GM20431 (cell line): Measurements from ENCODE around the gene EXTL1.

ENCODE experiments used
- in situ Hi-C: fragments of 300-500 bp; cut with MseI, MboI; formaldehyde crosslinking; loops from one replicate; pipeline ENCODE4 v1.15.0; 2020; ENCODE audit warnings: low sequenced_read_pairs; ENCODE audit not compliant: unreplicated experiment

The EXTL1 gene

DNA sequence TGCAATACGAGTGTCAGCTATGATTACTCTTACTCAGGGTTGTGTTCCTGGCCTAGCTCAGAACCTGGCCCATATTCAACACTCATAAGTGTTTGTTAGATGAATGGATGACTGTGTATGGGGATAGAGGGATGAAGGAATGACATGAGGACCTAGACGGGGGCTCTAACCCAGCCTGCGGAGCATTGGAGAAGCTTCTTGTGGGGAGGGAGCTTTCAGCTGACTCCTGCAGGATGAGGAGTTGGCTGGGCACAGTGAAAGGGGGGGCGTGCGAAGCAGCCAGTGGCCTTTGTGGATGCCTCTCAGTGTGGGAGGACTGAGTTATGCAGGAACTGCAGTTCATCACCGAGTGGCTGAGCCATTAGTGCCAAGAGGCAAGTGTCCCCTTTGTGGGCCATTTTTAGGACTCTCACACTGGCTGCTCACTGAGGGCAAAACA lies 1.2 kb upstream of the EXTL1 start:
- in situ Hi-C loops = no loop called here

GRCh38 chr1:26020941-26021646 lies 481 bp upstream of the EXTL1 start:
- in situ Hi-C loops = no loop called here

- in situ Hi-C loops = no loop called here
Measured at GRCh38 chr1:26022404-26022779, 817 bp downstream of the EXTL1 start.

GRCh38 chr1:26023009-26023408 lies 1.4 kb downstream of the EXTL1 start:
- in situ Hi-C loops = no loop called here

DNA sequence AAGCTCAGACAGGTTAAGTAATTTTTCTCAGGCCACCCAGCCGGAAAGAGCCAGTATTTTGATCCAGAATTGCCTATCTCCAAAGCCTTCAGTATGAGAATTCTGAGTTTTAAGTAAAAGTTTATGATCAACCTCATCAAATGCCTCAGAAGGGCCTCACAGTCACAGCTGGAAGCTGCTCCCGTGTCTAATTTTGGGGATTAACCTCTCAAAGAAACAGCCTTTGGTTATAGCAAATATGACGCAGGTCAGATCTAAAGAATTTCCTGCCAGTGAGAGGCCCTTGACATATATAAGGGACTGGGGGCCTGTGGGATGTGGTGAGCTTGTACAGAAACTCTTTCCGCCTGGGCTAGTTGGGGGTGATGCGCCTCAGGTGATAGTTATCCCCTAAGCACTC lies 2.3 kb downstream of the EXTL1 start:
- in situ Hi-C loops = no loop called here

GRCh38 chr1:26025060-26025459 lies 3.5 kb downstream of the EXTL1 start:
- in situ Hi-C loops = no loop called here

DNA sequence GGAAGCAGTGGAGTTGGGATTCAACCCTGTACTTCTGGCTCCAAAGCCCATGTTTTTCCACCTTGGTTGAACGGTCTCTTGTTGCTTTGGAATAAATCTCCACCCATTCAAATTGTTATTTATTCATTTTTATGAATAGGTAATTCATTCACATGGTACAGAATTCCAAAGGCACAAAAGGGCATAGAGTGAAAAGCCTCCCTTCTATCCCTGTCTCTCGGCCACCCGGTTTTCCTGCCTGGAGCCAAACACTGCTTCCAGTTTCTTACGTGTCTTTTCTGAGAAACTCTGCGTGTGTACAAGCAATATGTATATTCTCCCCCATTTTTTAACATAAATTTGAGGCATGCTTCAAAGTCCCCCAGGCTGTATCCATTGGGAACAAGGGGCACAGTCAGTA lies 3.9 kb downstream of the EXTL1 start:
- in situ Hi-C loops = no loop called here

GRCh38 chr1:26027716-26028489 lies 6.3 kb downstream of the EXTL1 start:
- in situ Hi-C loops = no loop called here

DNA sequence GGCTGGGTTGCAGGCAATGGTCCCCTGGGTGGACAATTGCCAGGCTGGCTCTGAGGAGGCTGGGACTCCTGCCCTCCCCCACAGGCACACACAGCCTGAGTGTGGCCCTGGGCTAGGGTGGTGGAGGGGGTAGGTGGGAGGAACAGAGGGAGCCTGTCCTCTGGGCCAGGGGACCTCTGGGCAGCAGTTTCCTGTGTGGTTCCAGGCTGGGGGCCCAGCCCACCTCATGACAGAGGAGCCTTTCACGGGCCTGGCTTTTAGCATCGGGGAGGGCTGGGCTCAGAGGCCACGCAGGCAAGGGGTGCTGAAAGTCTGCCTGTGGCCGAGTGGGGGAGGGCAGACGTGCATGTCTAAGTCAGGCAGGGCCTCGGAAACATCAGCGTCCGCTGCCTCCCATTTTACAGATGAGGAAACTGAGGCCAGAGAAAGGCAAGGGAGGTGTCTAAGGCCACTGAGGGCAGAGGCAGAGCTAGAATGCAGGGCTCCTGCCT lies 7.0 kb downstream of the EXTL1 start:
- in situ Hi-C loops = no loop called here

DNA sequence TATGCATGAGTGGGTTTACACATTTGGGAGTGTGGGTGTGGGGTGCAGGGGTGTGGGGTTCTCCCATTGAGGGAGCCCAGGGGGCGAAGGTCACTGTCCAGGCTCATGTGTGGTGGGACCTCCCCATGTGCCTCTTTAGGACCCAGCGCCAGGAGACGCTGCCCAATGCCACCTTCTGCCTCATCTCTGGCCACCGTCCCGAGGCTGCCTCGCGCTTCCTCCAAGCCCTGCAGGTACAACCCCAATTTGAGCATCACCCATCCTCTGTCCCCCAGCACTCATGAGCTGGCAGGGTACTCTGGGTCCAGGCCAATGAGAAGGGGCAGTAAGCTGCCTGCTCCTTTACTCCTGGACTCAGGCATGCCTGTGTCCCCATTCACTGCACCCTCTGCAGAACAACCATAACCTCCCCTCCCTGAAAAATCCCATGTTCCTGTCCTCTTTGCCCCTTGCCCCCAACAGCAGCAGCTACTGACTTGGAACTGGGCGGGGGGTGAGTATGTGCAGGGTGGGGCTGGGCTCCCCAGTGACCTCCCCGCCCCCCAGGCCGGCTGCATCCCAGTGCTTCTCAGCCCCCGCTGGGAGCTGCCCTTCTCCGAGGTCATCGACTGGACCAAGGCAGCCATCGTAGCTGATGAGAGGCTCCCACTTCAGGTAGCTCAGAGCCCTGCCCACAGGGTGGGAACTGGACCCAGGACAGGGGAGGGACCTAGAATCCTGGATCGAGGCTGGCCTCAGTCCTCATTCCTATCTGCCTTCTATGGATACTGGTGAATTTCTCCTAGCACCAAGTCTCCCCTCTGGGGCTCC lies 7.7 kb downstream of the EXTL1 start:
- in situ Hi-C loops = no loop called here

GRCh38 chr1:26029864-26030481 lies 8.4 kb downstream of the EXTL1 start:
- in situ Hi-C loops = no loop called here

DNA sequence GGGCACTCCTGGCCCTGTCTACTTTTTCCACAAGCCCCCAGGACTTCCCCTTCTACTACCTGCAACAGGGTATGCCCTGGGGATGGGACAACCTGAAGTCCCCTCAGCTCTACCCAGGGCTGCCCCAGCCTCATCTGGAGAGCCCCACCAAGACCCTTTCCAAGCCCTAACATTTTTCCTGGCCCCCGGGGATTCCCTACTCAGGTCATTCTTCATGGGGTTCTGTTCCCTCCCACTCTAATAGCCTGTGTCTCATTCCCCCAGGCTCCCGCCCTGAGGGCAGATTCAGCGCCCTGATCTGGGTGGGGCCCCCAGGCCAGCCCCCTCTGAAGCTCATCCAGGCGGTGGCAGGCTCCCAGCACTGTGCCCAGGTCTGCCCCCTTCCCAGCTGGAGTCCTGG lies 9.6 kb downstream of the EXTL1 start:
- in situ Hi-C loops = no loop called here

DNA sequence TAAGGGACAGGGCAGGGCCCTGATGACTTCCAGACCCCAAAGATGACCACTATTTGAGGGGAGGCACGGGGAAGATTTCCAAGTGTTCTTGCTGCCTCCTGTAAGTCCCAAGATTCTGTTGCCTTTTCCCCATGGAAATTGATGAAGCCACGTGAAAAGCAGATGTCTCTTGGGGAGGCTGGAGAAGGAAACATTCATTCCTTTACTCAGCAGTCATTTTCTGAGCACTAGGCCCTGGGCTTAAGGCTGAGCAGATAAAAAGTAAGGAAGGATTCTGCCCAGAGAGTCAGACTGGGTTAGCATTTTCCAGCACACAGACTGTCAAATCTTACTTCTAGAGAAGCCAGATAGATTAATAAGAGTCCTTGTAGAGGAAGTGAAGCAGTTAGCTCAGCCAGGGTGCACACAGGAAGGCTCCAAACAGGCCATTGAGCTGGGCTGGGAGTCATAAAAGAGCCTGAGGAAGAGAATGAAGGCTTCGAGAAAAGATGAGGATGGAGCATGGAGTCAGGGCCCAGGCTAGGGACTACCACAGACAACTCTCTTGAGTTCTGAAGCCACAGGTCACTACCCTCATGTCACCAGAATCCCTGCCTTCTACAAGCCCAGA lies 10.1 kb downstream of the EXTL1 start:
- in situ Hi-C loops = no loop called here

GRCh38 chr1:26032656-26033357 lies 11.2 kb downstream of the EXTL1 start:
- in situ Hi-C loops = no loop called here

GRCh38 chr1:26034504-26035202 lies 13.1 kb downstream of the EXTL1 start:
- in situ Hi-C loops = no loop called here

GRCh38 chr1:26035203-26035958 lies 13.8 kb downstream of the EXTL1 start:
- in situ Hi-C loops = no loop called here

DNA sequence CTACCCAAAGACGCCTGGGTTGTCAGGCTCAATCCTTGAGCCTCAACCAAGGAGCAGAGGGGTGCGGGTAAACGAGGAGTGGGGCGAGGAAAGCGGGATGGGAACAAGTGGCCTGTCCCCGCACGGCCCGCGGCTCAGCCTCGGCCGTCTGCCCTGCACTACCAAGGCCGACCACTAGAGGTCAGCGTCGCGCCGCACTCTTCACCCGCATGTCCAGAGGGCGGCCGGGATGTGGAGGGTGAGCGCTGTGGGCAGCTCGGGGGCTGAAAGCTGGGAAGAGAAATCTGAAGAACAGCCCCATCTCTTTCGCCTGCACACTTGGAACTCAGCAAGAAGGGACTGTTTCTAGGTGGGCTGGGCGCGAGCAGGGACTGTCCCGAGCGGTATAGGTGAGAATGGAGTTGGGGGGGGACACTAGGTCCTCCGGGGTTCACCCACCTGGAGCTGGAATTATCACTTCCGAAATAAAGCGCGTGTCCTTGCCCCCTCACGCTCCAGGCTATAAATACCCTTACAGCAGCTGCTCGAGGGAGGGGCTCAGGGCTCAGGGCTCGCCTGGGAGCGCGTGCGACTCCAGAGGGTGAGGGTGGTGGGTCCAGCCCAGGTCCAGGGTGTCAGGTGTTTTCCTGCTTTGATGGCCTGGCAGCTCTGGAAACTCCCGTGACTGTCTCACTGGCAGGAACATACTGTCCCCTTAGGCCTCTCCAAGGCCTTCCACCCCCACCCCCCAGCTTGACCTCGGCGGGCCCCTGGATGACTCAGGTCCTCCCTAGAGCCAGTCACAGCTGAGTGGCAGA lies 14.6 kb downstream of the EXTL1 start:
- in situ Hi-C loops = no loop called here
